Measurements from ENCODE around the gene CYTH1. TPM values are rescaled to one million over a fixed set of nuclear protein-coding genes. Genes with fewer than 3 reads are reported as not detected.
"Not testable (repeated sequence)": the region's sequence is repeated elsewhere in the genome, so short reads cannot be mapped to it uniquely, and the experiment has no call there.

Gene CYTH1
- total RNA-seq, 1 donor from 2014 or later: 35.5 TPM

- TF ChIP-seq CTCF (IDR thresholded peaks at IDR 0.05; ENCODE audit: insufficient read depth, low read length, severe bottlenecking): no peak
- DNase-seq (ENCODE audit: low read depth) (peak; percentile 45), FAIRE-seq (peak; percentile 85)
- Histone ChIP-seq H3K36me3 (ENCODE audit: control insufficient read depth, insufficient read depth, low read length) (peaks cover 19% of the 10 kb centered on the region), H3K4me3 (ENCODE audit: low read depth, low read length) (no peak overlapping the region), H3K27me3 (ENCODE audit: control insufficient read depth, insufficient read depth, low read length) (no peaks in the 10 kb centered on the region)
Measured at GRCh38 chr17:78672005-78672404, 110.1 kb downstream of the CYTH1 start.

- DNase-seq (ENCODE audit: low read depth); FAIRE-seq; H3K4me3 ChIP-seq (ENCODE audit: low read depth, low read length); H3K27me3 ChIP-seq (ENCODE audit: control insufficient read depth, insufficient read depth, low read length): not testable (repeated sequence)
- peaks cover 17% of the 10 kb centered on the region for H3K36me3 ChIP-seq (ENCODE audit: control insufficient read depth, insufficient read depth, low read length)
Measured at GRCh38 chr17:78671726-78672001, 110.4 kb downstream of the CYTH1 start.

GRCh38 chr17:78670850-78671725 lies 111.0 kb downstream of the CYTH1 start:
- Histone ChIP-seq H3K27me3 (ENCODE audit: control insufficient read depth, insufficient read depth, low read length) (no peaks in the 10 kb centered on the region), H3K36me3 (ENCODE audit: control insufficient read depth, insufficient read depth, low read length) (peaks cover 13% of the 10 kb centered on the region), H3K4me3 (ENCODE audit: low read depth, low read length) (no peak overlapping the region)
- FAIRE-seq: no peak
- no peak for DNase-seq (ENCODE audit: low read depth)
- no peak for TF ChIP-seq CTCF (IDR thresholded peaks at IDR 0.05; ENCODE audit: insufficient read depth, low read length, severe bottlenecking)

GRCh38 chr17:78669975-78670518 lies 112.0 kb downstream of the CYTH1 start:
- FAIRE-seq (no peak), DNase-seq (ENCODE audit: low read depth) (no peak)
- H3K4me3 ChIP-seq (ENCODE audit: low read depth, low read length): no peak overlapping the region
- H3K36me3 ChIP-seq (ENCODE audit: control insufficient read depth, insufficient read depth, low read length): peaks cover 6% of the 10 kb centered on the region
- H3K27me3 ChIP-seq (ENCODE audit: control insufficient read depth, insufficient read depth, low read length): no peaks in the 10 kb centered on the region
- no peak for TF ChIP-seq CTCF (IDR thresholded peaks at IDR 0.05; ENCODE audit: insufficient read depth, low read length, severe bottlenecking)

- DNase-seq (ENCODE audit: low read depth): no peak
- FAIRE-seq: no peak
- no peaks in the 10 kb centered on the region for H3K27me3 ChIP-seq (ENCODE audit: control insufficient read depth, insufficient read depth, low read length)
- H3K36me3 ChIP-seq (ENCODE audit: control insufficient read depth, insufficient read depth, low read length): peaks cover 6% of the 10 kb centered on the region
- no peak overlapping the region for H3K4me3 ChIP-seq (ENCODE audit: low read depth, low read length)
- TF ChIP-seq CTCF (IDR thresholded peaks at IDR 0.05; ENCODE audit: insufficient read depth, low read length, severe bottlenecking): no peak
Measured at GRCh38 chr17:78669256-78669974, 112.7 kb downstream of the CYTH1 start.

GRCh38 chr17:78668847-78669246 lies 113.2 kb downstream of the CYTH1 start:
- DNase-seq (ENCODE audit: low read depth): no peak
- Histone ChIP-seq H3K27me3 (ENCODE audit: control insufficient read depth, insufficient read depth, low read length) (no peaks in the 10 kb centered on the region), H3K36me3 (ENCODE audit: control insufficient read depth, insufficient read depth, low read length) (peaks cover 5% of the 10 kb centered on the region), H3K4me3 (ENCODE audit: low read depth, low read length) (no peak overlapping the region)
- no peak for FAIRE-seq
- no peak for TF ChIP-seq CTCF (IDR thresholded peaks at IDR 0.05; ENCODE audit: insufficient read depth, low read length, severe bottlenecking)
